ENCODE results near the gene NLN.
A peak's percentile ranks its signal among the peaks of the same experiment; 100 is the strongest.
"Not testable (repeated sequence)": the region's sequence is repeated elsewhere in the genome, so short reads cannot be mapped to it uniquely, and the experiment has no call there.

Gene NLN

DNA sequence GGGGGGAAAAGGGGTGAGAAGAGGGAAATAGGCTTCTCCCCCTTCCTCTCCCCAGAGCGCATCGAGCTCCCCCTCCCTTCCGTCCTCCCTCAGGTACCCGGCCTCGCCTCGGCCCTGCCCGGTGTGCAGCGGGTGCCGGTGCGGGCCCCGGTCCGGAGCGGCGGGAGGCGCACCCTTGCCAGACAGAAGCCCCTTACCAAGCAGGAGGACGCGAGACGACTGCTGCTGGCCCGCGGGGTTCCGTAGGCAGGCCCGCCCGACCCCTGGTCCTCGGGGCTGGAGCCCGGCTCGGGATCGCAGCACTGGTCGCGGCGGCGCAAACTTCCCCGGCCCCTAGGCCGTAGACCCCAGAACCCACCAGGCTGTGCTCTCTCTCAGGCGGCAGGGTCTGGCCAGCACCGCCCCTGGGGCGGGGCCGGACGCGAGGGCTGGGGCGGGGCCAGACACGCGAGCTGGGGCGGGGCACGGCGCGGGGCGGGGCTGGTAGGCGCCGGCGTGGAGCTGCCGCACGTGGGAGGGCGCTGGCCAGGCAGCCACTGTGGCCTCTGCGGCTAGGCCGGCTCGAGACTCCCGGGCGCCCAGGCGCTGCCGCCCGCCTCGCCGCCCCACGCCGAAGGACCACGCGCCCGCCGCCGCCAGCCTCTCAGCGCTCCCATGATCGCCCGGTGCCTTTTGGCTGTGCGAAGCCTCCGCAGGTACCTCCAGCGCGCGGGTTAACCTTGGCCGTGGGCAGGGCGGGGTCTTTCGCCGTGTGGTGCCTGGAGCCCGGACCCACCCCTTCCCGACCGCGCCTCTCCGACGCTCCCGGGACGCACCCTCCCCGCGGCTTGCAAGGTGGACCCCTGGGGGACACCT lies at the start of gene NLN, which contains the start of gene SGTB:
Gene NLN (plus strand): TSS at position 486 of the 855 bp plus-strand sequence. CDS start 169 bp downstream, at position 655.
Gene SGTB (minus strand): TSS at position 390 of the 855 bp plus-strand sequence. CDS start 1,302 bp downstream, outside the sequence.
- peak; percentile 49 to 70 for DNase-seq

DNA sequence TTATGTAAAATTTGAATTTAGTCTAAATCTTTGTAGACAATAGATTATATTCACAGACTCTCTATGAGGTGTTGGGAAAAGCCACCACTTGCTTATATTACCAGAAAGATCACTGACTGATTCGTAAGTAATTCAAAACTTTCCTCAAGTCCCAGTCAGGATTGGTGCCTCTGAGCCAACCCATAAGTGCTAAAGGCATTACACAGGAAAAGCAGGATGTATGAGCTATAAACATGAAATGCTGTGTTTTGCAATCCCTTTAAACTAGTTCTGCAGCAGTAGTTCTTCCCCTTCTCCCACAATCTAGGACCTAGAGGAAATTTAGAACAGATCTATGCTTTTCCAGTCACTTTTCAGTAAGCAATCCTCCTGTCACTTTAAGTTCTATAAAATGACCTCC lies 49.2 kb upstream of the NLN start:
- DNase-seq: no peak

DNA sequence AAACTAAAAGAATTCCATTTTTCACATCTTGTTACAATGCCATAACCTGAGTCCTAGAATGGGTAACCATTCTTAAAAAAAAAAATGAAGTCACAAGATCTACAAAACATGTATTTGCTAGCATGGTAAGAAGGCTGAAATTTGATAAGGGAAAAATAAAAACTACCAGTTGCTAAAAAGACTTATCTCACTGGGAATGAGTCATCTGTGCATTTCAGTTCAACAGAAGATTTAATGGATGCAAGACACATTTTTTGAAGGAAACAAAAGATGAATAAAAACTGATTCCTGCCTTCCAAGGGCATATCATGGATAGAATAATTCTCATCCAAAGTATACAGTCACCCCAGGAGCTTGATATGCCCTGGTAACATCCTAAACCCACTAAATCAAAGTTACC lies 47.3 kb upstream of the NLN start:
- no peak for DNase-seq

DNA sequence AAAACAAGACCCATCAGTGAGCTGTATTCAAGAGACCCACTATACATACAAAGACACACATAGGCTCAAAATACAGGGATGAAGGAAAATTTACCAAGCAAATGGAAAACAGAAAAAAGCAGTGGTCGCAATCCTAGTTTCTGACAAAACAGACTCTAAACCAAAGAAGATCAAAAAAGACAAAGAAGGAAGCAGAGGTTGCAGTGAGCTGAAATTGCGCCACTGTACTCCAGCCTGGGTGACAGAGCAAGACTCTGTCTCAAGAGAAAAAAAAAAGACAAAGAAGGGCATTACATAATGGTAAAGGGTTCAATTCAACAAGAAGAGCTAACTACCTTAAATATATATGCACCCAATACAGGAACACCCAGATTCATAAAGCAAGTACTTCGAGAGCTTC lies 45.9 kb upstream of the NLN start:
- DNase-seq: not testable (repeated sequence)

DNA sequence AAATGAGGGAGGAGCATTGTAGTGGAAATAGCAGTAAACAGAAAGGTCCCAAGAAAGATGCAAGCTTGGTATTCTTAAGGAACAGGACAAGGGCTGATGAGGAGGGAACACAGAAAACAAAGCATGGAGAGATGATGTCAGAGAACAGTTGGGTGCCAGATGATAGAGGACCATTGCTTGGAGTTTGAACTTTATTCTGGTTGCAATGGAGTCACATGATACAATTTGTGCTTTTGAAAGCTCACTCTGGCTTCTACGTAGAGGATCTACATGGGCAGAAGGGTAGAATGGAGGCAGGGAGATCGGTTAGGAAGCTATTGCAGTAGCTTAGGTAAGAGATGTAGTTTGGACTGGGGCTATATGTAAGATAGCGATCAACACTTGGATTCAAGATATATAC lies 39.9 kb upstream of the NLN start:
- DNase-seq: no peak

DNA sequence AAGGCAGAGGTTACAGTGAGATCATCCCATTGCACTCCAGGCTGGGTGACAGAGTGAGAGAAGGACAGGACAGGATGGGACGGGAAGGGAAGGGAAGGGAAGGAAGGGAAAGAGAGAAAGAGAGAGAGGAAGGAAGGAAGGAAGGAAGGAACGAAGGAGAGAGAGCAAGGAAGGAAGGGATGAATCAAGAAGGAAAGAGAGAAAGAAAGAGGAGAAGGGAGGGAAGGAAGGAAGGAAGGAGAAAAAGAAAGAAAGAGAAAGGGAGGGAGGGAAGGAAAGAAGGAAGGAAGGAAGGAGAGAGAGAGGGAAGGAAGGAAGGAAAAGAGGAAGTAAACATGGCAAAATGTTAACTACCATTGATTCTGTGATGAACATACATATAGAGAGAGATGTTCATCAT lies 28.9 kb upstream of the NLN start:
- DNase-seq: no peak

DNA sequence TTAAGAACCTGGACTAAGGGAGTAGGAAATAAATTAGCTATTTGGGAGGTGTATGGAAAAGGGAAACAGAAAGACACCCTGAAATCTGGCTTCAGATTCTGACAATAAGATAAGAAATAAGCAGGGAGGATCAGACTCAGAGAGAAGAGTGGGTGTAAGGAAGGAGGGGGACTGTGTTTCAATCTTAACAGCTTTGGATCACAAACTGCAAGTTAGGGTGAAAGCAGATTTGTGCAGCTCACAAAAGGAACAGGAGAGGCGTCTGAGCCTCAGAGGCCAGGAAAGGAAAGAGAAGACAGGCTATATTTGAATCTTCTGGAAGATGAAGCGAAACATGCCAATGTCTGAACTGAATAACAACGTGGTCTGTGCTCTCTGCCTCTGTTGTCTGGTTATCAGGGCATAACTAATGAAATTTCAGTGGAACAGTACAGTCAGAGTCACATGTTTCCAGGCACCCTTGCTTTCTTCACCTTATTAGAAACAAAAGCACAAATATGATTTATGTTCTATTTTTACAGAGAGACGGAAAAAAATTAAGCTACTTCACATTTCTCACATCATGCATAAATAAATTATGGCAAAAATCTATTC lies 26.7 kb upstream of the NLN start:
- no peak for DNase-seq

DNA sequence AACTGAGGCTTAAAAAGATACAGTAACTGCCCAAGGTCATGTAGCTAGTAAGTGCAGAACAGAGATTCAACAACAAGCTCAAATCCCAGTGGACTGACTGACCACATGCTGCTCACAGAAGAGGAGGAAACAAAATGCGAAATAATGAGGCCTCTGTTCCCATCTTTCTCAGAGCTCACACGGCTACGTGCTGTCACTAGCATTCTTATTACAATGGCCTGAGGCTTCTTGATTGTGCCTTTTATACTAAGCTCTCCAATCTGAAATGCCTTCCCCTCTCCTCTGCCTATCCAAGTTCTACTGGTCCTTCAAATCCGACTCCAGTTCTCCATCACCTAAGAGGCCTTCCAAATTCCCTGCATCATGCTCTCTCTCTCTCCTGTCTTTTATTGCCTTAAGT lies 26.1 kb upstream of the NLN start:
- no peak for DNase-seq

DNA sequence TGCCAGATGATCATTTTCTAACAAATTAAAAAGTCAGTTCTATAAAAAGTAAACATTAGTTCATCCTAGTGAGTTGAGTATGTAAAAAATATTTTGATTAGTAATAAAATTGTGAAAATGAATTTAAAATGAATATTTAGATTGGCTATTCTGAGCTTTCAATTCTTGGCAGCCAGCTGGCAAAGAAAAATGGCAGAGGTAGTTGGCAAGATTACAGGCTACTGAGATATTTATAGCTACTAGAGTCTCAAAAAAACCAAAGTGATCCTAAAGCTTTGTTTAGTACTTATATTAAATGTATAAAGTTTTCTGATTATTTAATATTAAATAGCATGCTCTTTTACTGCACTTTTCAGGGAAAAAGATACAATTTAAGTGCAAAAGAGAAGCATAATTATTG lies 25.1 kb upstream of the NLN start:
- no peak for DNase-seq

DNA sequence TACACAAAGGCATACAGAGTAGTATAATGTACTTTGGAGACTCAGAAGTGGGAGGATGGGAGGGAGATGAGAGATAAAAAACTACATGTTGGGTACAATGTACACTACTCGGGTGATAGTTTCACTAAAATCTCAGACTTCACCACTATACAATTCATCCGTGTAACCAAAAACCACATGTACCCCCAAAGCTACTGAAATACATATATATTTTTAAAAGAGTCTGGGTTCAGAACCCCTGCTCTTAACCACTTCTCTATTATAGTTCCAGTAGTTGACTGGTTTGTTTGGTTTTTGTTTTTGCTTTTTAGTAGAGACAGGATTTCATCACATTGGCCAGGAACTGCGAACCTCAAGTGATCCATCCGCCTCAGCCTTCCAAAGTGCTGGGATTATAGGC lies 22.7 kb upstream of the NLN start:
- DNase-seq: no peak

DNA sequence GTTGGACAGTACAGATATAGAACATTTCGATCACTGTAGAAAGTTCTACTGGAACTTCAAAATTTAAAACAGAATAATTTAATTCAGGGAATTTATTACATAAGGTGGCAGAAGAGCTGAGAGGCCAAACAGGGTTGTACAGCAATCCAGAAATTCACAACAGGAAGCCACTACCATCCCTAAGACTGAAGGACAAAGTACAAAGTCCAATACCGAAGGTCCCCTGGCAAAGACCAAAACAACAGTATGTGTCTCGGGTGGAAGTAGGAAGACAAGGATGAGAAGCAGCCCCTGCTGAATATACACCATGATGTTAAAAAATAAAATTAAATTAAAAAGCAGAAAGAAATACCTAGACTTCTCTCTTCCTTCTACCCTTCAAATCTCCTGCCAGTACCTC lies 20.0 kb upstream of the NLN start:
- no peak for DNase-seq

DNA sequence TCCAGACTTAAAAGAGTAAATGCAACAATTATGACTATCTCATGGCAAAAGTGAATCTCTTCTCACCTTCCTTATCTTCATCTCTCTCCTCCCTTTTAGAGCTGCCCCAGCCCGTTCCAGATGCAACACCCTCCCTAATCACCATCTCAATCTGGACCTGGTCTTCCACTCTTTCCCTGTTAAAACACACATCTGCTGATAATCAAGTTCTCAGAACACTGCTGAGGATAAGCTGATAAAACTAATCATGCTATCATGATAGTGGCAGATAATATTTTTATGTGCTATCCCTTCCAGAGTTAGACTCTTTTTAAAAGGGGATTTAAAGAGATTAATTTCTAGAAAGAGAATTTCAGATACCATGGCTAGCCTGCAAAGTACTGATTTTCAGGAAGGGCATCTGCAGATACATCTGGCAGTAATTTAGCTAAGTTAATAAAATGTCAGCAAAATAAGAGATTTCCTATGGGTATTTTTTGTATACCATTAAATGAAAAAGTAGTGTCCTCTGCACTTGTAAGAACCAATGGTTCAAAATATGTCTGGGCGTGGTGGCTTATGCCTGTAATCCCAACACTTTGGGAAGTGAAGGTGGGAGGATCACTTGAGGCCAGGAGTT lies 17.3 kb upstream of the NLN start:
- no peak for DNase-seq

DNA sequence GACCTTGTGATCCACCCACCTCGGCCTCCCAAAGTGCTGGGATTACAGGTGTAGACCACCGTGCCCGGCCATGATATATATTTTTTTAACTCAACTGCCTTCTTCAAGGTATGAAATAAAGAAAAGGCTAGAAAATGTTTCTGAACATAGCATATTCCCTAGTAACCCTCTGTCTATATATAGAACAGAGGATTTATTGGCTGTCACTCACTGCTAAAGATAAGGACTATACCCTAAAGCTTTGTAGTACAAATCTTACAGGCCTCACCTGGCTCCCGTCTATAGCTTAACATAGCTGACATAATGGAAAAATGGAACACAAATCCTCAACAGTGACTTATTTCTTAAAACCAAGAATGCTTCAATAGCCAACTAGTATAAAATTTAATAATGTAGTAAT lies 14.3 kb upstream of the NLN start:
- no peak for DNase-seq

DNA sequence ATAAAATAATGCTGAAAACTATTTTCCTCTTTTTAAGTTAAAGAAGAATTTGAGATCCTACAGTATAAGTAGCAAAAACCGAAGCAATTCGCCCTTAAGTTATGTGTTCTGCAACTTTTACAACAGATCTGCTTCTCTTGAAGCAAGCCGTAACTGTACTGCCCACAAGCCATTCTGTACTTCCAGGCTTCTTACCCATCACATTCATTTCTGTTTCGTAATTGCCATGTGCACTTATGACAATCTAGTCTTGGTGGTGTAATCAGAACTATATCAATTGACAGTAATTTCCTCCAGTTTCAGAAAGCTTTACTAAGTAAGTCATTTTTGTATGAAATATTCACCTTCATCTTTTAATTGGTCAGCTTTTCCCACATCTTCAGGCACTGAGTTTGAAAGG lies 13.9 kb upstream of the NLN start:
- no peak for DNase-seq

DNA sequence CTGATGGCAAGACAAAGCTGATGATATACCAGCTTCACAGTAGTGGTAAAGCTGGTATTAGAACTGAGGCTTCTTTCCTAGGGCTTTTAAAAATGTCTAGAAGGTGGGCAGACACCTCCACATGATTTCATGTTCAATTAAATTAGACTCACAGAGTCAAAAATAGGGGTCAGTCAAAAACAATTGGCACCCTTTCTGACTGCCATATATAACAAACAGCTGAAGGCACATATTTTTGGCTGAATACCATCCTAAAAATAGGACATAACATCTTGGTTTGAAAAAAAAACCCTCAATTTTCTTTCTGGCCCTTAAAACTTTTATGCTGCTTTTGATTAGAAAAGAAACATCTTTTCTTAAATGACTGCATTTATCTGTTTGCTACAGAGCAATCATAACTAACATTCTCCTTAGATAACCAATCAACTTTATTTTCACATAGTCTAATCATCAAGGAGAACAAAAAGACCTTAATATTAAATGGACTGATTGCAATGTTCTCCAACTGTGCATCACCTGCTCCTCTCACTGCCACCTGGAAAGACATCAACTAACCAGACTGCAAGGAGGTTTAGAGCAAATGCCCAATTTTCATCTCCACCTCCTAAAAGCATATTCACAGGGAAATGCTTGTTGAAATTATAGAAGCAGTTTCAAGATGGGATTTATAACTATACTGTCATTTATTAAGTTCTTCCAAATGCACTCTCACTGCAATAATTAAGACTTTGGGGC lies 3.3 kb upstream of the NLN start:
- no peak for DNase-seq

DNA sequence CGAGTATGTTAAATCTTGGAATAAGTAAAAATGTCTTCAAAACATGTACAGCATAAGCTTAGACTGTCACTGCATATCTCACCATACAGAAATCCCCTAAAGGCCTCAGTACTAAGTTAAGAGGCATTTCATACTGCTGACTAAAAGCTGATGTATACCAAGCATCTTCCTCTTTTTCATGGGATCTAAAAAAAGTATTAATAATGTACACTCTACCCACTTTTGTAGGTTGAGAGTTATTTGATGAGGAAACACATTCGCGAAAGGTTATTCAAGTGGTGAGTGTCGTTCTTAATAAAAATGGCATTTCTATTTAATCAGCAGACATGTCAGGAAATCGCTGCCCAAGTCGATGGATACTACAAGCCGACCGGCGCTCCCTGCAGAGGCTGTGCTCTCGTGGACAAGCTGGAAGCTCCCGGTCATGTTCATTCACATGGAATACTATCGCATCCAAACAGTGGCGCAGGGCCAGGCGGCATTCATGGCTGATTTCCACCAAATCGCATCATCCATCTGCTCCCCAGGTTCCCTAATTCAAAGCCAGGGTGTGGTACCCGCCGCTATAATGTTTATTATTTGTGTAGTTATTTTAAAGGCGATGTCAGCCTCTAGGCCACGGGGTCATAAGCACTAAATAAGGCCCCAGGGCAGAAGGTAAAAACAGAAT lies 820 bp upstream of the NLN start:
- DNase-seq: peak in 1 of 2 experiments; percentile 15

DNA sequence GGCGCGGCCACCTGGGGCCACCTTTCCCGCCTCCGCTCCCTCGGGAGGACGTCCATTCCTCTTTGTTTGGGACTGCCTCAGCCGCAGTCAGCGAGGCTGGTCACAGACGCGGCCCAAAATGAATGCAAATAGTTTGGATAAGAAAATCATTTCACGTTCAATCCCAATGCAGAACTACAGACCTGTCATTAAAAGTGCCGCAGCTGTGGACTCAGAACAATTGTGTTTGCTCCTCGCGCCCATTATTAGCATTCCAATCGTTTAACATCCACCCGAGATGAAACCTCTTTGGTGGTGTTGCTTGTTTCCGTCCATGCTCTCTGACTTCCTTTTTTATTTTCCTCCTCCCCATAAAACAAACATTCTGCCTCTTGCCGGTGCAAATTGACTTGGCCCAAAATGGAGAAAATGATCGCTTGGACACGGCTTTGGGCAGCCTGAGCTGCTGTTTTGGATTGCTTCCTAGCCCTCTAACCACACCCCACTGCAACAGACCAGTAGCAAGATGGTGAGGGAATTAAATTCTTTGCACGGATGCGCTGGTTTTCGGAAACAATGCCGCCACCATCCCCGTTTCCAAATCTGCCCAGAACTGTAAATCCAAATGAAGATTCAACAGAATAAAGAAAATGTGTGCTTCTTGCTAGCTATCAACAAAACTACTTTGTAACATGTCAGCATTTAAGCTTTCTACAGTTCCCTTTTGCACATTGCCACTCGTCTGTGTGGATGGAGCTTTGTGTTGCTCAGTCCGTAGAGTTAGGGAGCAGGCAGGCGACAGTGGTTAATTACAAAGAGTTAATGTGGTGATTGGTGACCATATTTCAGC lies 784 bp downstream of the NLN start:
- DNase-seq: peak in 1 of 2 experiments; percentile 16

DNA sequence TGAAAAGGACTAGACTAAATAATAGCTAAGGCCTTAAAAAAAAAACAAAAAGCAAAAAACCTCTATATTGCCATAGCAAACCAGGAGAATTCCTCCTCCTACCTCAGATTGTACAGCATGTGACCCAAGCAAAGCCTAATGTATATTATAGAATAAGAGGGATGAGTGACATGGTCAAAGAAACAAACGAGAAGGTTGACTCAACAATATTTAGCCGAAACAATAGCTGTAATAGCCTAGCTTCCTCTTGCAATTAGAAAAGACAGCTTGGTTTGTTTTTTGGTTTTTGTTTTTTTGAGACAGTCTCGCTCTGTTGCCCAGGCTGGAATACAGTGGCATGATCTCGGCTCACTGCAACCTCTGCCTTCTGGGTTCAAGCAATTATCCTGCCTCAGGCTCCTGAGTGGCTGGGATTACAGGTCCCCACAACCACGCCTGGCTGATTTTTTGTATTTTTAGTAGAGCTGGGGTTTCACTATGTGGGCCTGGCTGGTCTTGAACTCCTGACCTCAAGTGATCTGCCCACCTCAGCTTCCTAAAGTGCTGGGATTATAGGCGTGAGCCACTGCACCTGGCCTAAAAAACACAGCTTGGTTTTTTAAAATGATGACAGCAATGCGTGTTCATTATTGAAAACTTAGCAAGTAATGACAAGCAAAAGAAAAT lies 5.6 kb downstream of the NLN start:
- no peak for DNase-seq

DNA sequence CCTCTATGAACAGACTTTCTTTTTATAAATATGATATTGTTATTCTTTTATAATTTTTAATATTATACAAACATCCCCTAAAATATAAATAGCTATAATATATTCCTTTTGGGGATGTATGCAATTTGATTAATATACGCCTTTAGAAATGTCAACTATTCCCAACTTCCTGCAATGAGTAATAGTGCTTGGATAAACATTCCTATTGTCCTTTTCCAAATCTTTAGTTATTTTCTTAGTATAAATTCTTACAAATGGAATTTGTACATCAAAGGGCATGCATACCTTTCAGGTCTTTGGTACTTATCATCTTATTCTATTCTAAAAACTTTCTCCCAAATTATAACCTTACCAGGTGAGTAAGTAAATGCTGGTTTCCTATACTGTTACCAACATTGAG lies 6.2 kb downstream of the NLN start:
- no peak for DNase-seq

DNA sequence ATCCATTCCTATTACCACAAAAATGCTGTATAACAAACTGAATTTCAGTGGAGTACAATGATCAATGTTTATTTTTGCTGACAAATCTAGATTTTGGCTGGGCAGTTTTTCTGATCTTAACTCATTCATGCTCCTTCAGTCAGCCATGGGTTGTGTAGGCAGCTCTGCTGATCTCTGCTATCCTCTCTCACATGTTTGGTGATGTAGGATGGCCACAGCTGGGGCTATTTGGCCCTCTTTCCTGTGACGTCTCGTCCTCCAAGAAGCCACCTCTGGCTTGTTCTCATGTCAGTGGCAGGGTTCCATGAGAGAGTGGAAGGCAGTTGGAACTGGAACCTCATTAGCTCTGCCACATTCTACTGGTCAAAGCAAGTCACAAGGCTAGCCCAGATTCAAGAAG lies 8.9 kb downstream of the NLN start:
- DNase-seq: no peak

DNA sequence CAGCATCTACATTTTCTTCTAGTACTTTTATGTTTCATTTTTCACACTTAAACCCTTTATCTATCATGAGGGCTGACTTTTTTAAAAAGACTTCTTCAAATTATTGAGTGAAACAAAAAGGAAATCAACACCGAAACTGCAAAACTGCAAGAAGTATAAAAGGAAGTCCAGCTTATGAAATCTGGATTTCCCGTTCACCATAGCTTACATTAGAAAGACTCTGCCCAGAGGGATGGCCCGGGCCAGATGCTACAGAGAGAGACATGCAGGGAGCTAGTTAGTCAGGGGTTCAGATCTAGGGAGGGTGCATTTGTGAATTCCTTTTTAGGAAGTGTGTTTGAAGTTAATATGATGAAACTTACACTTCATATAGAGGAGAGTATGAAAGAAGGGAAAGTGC lies 10.0 kb downstream of the NLN start:
- DNase-seq: not testable (repeated sequence)

All from NCI-H1930 (cell line).